GM19239 (cell line): ENCODE data around the gene WIPF1.
"Not testable (repeated sequence)": the region's sequence is repeated elsewhere in the genome, so short reads cannot be mapped to it uniquely, and the experiment has no call there.

ENCODE experiments used
- DNase-seq: peaks from one replicate; pipeline ENCODE4 v3.0.0; 2011; ENCODE audit warnings: low spot score; ENCODE audit not compliant: insufficient read length
- FAIRE-seq: peaks from 2 replicates; lab custom pipeline; 2011; peaks lifted over from hg19 to GRCh38; lab: Jason Lieb, UNC

WIPF1 gene

DNA sequence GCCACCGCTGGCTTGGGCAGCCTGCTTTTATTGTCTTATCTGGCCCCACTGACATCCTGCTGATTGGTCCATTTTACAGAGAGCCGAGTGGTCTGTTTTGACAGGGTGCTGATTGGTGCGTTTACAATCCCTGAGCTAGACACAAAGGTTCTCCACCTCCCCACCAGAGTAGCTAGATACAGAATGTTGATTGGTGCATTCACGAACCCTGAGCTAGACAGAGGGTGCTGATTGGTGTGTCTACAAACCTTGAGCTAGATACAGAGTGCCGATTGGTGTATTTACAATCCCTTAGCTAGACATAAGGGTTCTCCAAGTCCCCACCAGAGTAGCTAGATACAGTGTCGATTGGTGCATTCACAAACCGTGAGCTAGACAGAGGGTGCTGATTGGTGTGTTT is 49.6 kb downstream of the WIPF1 start:
- not testable (repeated sequence) for FAIRE-seq, DNase-seq

GRCh38 chr2:174546519-174547506 is 50.8 kb downstream of the WIPF1 start:
- FAIRE-seq: no peak

DNA sequence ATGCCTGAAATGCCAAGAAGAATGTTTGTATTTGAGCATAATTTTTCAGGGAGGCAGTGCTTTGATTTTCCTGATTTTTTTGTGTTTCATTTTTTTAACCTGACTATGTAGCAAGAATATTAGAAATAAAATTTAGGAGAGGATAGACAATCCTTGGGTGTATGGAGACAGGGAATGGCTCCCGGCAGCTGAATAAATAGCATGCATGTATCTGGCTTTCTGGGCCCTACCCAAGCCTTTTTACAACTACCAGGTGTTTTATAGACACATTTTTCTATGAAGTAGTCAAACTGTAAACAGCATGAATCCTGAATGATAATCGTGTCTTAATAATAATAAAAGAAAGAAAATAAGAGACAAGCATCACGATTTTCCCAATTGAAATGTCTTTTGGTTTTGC is 52.4 kb downstream of the WIPF1 start:
- FAIRE-seq (no peak), DNase-seq (no peak)

More at GRCh38 chr2:174546519-174547506, 50.8 kb downstream of the WIPF1 start:
- DNase-seq: no peak

GRCh38 chr2:174544802-174545201 is 52.8 kb downstream of the WIPF1 start:
- FAIRE-seq (no peak), DNase-seq (no peak)

GRCh38 chr2:174544156-174544555 is 53.4 kb downstream of the WIPF1 start:
- no peak for FAIRE-seq
- DNase-seq: no peak

DNA sequence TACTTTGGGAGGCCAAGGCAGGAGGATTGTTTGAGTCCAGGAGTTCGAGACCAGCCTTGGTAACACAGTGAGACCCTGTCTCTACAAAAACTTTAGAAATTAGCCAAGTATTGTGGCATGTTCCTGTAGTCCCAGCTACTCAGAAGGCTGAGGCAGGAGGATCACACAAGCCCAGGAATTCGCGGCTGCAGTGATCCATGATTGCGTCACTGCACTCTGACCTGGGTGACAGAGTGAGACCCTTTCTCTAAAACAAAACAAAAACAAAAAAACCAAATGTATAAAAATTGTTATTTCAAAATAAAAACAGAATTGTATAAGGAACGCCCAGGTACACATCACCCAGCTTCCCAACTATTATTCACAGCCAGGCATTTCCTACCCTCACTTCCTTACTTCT is 56.7 kb downstream of the WIPF1 start:
- no peak for FAIRE-seq
- no peak for DNase-seq

- DNase-seq: no peak
- FAIRE-seq: peak; percentile 33
These were observed 61.6 kb downstream of the WIPF1 start for GRCh38 chr2:174535757-174536703.

DNA sequence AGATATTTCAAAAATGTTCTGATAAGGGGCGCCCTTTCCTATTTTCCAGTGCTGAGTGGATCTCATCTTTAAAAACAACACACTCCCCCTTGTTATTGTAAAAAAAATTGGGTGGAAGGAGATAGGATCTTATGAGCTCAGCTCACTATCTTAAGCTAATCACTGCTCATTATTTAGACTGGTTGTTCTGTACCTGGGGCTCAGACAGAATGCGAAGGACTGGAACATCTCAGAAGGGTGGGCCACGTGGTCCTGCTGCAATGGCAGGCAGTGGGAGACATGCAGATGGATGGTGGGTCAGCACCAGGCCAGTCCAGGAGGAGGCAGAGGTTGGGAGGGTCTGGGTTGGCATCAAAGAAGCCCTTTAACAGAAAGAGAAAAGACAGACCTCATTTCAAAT is 62.5 kb downstream of the WIPF1 start:
- DNase-seq (no peak), FAIRE-seq (no peak)

- DNase-seq (no peak), FAIRE-seq (no peak)
These were observed 67.7 kb downstream of the WIPF1 start for GRCh38 chr2:174529916-174530315.

DNA sequence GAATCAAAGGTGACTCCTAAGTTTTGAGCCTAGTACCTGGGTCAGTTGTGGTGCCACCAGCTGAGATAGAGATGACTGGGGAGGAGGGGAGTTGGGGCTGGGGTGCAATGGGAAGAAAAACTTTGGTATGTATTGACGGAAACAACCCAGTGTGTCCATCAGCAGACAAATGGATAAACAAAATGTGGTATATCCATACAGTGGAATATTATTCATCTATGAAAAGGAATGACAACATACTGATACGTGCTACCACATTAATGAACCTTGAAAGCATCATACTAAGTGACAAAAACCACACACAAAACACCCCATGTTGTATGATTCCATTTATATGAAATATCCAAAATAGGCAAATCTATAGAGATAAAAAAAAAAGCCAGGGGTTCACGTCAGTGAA is 69.6 kb downstream of the WIPF1 start:
- DNase-seq (no peak), FAIRE-seq (no peak)

DNA sequence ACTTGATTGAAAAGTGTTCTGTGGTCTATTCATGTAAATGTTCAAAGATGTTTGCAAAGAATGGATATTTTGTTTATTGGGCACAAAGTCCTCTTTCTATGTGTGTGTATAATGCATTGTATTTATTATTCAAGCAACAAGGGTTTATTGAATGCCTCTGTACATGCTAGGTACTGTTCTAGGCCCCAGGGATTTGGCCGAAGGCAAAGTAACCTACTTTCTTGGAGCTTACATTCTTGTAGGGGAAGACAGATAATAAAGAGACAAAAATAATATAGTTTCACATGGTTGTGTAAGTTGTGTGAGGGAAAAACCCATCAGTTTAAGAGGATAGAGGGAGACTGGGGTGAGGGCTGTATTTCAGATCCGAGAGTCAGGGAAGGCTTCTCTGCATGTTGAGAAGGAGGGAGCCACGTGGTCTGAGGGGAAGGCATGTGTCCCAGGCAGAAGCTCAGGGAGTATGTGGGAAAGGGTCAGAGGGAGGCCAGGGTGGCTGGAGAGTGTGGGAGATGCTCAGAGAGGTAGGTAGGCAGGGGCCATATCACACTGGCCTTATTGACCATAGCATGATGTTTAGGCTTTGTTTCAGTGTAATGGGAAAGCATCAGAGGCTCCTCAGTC is 70.4 kb downstream of the WIPF1 start:
- FAIRE-seq (no peak), DNase-seq (no peak)

GRCh38 chr2:174524527-174524926 is 73.1 kb downstream of the WIPF1 start:
- DNase-seq (no peak), FAIRE-seq (no peak)

- peak; percentile 61 for FAIRE-seq
These were observed 75.1 kb downstream of the WIPF1 start for GRCh38 chr2:174522553-174522952.

GRCh38 chr2:174518395-174518794 is 79.2 kb downstream of the WIPF1 start:
- no peak for FAIRE-seq
- no peak for DNase-seq

More at GRCh38 chr2:174522553-174522952, 75.1 kb downstream of the WIPF1 start:
- no peak for DNase-seq

- no peak for DNase-seq
These were observed 80.9 kb downstream of the WIPF1 start for GRCh38 chr2:174516501-174517378.

DNA sequence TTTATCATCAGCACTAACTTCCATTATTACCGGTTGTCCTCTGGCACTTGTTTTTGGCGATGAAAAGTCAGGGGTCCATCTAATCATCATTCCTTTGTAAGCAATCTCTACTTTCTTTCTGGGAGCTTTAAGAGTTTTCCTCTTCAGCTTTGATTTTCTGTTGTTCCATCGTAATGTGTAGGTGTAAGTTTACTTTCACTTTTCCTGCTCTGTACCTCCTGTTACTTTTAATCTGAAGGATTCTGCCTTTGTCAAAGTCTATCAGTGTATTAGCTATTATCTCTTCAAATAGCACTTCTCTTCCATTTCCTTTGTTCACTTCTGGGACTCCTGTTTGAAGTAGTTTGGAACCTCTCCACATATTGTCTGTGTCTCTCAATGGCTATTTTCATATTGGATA is 85.3 kb downstream of the WIPF1 start:
- no peak for DNase-seq
- FAIRE-seq: no peak

More at GRCh38 chr2:174516501-174517378, 80.9 kb downstream of the WIPF1 start:
- FAIRE-seq: peak; percentile 55

GRCh38 chr2:174511580-174512260 is 85.9 kb downstream of the WIPF1 start:
- FAIRE-seq (no peak), DNase-seq (no peak)

DNA sequence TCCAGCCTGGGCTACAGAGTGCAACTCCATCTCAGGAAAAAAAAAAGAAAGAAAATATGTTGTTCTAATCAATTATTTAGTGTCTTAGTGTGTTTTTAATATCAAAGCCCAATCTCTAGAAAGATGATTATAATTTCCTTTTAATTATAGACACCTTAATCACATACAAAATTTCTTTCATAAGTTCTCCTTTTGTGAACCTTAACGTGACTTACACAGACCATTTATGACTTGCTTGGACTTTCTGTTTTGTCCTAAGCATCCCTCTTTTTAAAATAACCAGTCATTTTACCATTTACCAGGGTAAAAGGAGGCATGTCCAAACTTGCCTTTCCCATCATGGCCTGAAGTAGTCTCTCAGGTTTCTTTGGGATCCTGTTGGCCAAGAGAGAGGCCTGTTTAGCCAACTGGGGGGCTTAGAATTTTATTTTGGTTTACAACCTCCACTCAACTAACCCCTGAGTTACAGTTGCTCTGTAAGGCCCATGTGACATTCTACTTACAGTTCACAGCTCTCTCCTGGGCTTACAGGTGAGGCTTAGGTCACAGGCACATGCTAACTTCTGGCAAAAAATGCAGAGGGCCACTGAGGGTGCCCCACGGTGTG is 86.9 kb downstream of the WIPF1 start:
- no peak for FAIRE-seq
- no peak for DNase-seq
